ENCODE data around the gene PALMD.

DNA sequence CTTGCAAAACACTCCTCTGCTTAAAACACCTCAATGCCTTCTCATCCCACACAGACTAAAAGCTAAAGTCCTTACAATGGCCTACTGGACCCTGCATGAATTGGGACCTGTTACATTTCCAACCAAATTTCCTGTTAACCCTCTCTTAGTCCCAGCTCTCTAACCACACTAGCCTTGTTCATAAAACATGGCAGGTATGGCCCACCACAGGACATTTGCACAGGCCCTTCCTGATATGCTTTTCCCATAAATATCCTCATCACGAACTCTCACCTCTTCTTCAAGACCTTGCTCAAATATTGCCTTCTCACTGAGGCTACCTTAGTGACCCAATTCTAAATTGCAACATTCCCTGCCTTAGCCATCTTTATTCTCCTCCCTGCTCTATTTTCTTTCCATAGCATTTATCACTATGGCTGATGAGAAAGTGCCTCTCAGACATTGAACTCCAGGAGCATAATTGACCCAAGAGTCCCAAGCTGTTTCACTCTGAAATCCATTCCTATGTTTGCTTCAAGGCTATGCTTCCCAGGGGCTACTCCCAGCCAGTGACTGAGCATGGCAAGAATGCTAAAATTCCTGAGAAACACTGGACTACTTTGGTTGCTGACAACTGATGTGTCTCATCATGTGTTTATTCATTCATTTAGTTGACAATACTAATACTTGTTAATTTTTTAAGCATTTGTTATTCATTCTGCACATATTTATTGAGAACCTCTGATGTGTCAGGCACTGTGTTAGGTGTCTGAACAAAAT lies 2.7 kb upstream of the PALMD start:
- TF ChIP-seq POLR2A (IDR thresholded peaks at IDR 0.05): no peak
- TF ChIP-seq, protein P1, sequence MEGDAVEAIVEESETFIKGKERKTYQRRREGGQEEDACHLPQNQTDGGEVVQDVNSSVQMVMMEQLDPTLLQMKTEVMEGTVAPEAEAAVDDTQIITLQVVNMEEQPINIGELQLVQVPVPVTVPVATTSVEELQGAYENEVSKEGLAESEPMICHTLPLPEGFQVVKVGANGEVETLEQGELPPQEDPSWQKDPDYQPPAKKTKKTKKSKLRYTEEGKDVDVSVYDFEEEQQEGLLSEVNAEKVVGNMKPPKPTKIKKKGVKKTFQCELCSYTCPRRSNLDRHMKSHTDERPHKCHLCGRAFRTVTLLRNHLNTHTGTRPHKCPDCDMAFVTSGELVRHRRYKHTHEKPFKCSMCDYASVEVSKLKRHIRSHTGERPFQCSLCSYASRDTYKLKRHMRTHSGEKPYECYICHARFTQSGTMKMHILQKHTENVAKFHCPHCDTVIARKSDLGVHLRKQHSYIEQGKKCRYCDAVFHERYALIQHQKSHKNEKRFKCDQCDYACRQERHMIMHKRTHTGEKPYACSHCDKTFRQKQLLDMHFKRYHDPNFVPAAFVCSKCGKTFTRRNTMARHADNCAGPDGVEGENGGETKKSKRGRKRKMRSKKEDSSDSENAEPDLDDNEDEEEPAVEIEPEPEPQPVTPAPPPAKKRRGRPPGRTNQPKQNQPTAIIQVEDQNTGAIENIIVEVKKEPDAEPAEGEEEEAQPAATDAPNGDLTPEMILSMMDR (IDR thresholded peaks at IDR 0.05): no peak
